WTC11 (cell line): ENCODE results near the gene LIN28B. TPM values are rescaled to one million over a fixed set of nuclear protein-coding genes. Genes with fewer than 3 reads are reported as not detected.

ENCODE experiments used
- ATAC-seq: fragments of 200-7000 bp; cut with Tn5 transposase; 2 replicates; pipeline ENCODE4 v1.10.0; 2021; ENCODE audit warnings: mild to moderate bottlenecking, moderate library complexity
- CTCF ChIA-PET: fragments of 300-600 bp; sonication (Branson Sonifier 250); formaldehyde crosslinking; loops from one replicate; lab custom pipeline; 2021; ENCODE audit warnings: antibody characterized with exemption; lab: Charles Lee
- POLR2A ChIA-PET: fragments of 350-600 bp; sonication (Branson Sonifier 250); formaldehyde crosslinking; loops from one replicate; lab custom pipeline; 2021; ENCODE audit warnings: antibody characterized with exemption; lab: Charles Lee
- DNase-seq: peaks from one replicate; pipeline ENCODE4 v3.0.0; 2021; ENCODE audit warnings: low spot score
- H3K27ac Mint-ChIP-seq: 2 replicates; pipeline ENCODE4 v1.8.0; 2021; ENCODE audit warnings: mixed read lengths
- H3K27me3 Mint-ChIP-seq: 2 replicates; pipeline ENCODE4 v1.8.0; 2021; ENCODE audit warnings: low read depth, mild to moderate bottlenecking, moderate library complexity, mixed read lengths
- H3K36me3 Mint-ChIP-seq: 2 replicates; pipeline ENCODE4 v1.8.0; 2021; ENCODE audit warnings: mixed read lengths
- H3K4me1 Mint-ChIP-seq: 2 replicates; pipeline ENCODE4 v1.8.0; 2022; ENCODE audit warnings: mixed read lengths
- H3K4me3 Mint-ChIP-seq: 2 replicates; pipeline ENCODE4 v1.8.0; 2021; ENCODE audit warnings: mild to moderate bottlenecking, moderate library complexity, mixed read lengths
- H3K9me3 Mint-ChIP-seq: 2 replicates; pipeline ENCODE4 v1.8.0; 2021; ENCODE audit warnings: mixed read lengths
- CBFB ChIP-seq: sonication (generic); formaldehyde crosslinking; IDR thresholded peaks from 2 replicates; pipeline ENCODE4 v1.8.1; 2022; ENCODE audit warnings: mild to moderate bottlenecking, low read depth, missing genetic modification reagents
- EMX1 ChIP-seq: fragments of 250-450 bp; sonication (Bioruptor Pico); IDR thresholded peaks from 2 replicates; pipeline ENCODE4 v1.8.0; 2021; ENCODE audit warnings: mild to moderate bottlenecking
- ESRRA ChIP-seq: sonication (generic); formaldehyde crosslinking; IDR thresholded peaks from 2 replicates; pipeline ENCODE4 v1.8.1; 2022; ENCODE audit warnings: mild to moderate bottlenecking, missing genetic modification reagents, borderline replicate concordance
- FOXJ3 ChIP-seq: sonication (generic); formaldehyde crosslinking; IDR thresholded peaks from 2 replicates; pipeline ENCODE4 v1.9.0; 2021; ENCODE audit warnings: missing genetic modification reagents, mild to moderate bottlenecking, borderline replicate concordance
- FOXP1 ChIP-seq: sonication (generic); formaldehyde crosslinking; IDR thresholded peaks from 2 replicates; pipeline ENCODE4 v1.8.0; 2022; ENCODE audit warnings: missing genetic modification reagents, mild to moderate bottlenecking, moderate library complexity, borderline replicate concordance
- GABPB1 ChIP-seq: sonication (generic); formaldehyde crosslinking; IDR thresholded peaks from 2 replicates; pipeline ENCODE4 v1.8.1; 2023; ENCODE audit warnings: mild to moderate bottlenecking, missing genetic modification reagents
- HMGA2 ChIP-seq: fragments of 250-450 bp; sonication (Bioruptor Pico); IDR thresholded peaks from 2 replicates; pipeline ENCODE4 v1.4.0; 2021; ENCODE audit warnings: mild to moderate bottlenecking, moderate library complexity
- PRDM15 ChIP-seq: sonication (generic); formaldehyde crosslinking; IDR thresholded peaks from 2 replicates; pipeline ENCODE4 v1.8.0; 2022; ENCODE audit warnings: missing genetic modification reagents
- SMAD4 ChIP-seq: sonication (generic); formaldehyde crosslinking; IDR thresholded peaks from 2 replicates; pipeline ENCODE4 v1.8.0; 2022; ENCODE audit warnings: mild to moderate bottlenecking, missing genetic modification reagents
- TP53 ChIP-seq: sonication (generic); formaldehyde crosslinking; IDR thresholded peaks from 2 replicates; pipeline ENCODE4 v1.8.1; 2023; ENCODE audit warnings: mild to moderate bottlenecking, missing genetic modification reagents
- USF2 ChIP-seq: sonication (generic); formaldehyde crosslinking; IDR thresholded peaks from 2 replicates; pipeline ENCODE4 v1.8.1; 2023; ENCODE audit warnings: mild to moderate bottlenecking, missing genetic modification reagents, moderate library complexity
- ZBTB21 ChIP-seq: sonication (generic); formaldehyde crosslinking; IDR thresholded peaks from 2 replicates; pipeline ENCODE4 v1.8.1; 2023; ENCODE audit warnings: mild to moderate bottlenecking, missing genetic modification reagents, borderline replicate concordance
- ZNF138 ChIP-seq: sonication (generic); formaldehyde crosslinking; conservative IDR thresholded peaks from 2 replicates; pipeline ENCODE4 v1.8.1; 2022; ENCODE audit warnings: mild to moderate bottlenecking, moderate library complexity, missing genetic modification reagents
- ZNF317 ChIP-seq: sonication (generic); formaldehyde crosslinking; IDR thresholded peaks from 2 replicates; pipeline ENCODE4 v1.8.1; 2023; ENCODE audit warnings: low read depth, mild to moderate bottlenecking, moderate library complexity, missing genetic modification reagents, borderline replicate concordance
- ZNF396 ChIP-seq: fragments of 250-450 bp; sonication (Bioruptor Pico); IDR thresholded peaks from 2 replicates; pipeline ENCODE4 v1.8.0; 2021; ENCODE audit warnings: mild to moderate bottlenecking, moderate library complexity, borderline replicate concordance
- ZNF416 ChIP-seq: fragments of 250-450 bp; sonication (Bioruptor Pico); IDR thresholded peaks from 2 replicates; pipeline ENCODE4 v1.9.0; 2021; ENCODE audit warnings: mild to moderate bottlenecking, inconsistent platforms
- ZNF423 ChIP-seq: fragments of 250-450 bp; sonication (Bioruptor Pico); IDR thresholded peaks from 2 replicates; pipeline ENCODE4 v2.1.2; 2022; ENCODE audit warnings: mild to moderate bottlenecking, moderate library complexity
- total RNA-seq: library from RNA; stranded (reverse); gene quantifications from 3 replicates; pipeline ENCODE4 v1.2.3, GENCODE V29; 2021
- TF ChIP-seq, protein P1 (sequence below): sonication (generic); formaldehyde crosslinking; IDR thresholded peaks from 2 replicates; pipeline ENCODE4 v1.8.1; 2023; ENCODE audit warnings: mild to moderate bottlenecking, missing genetic modification reagents, moderate library complexity
- TF ChIP-seq, protein P2 (sequence below): fragments of 250-450 bp; sonication (Bioruptor Pico); IDR thresholded peaks from 2 replicates; pipeline ENCODE4 v1.9.0; 2021; ENCODE audit warnings: mild to moderate bottlenecking
- TF ChIP-seq, protein P3 (sequence below): sonication (generic); formaldehyde crosslinking; IDR thresholded peaks from 2 replicates; pipeline ENCODE4 v1.8.0; 2022; ENCODE audit warnings: mild to moderate bottlenecking, missing genetic modification reagents
- TF ChIP-seq, protein P4 (sequence below): fragments of 200-600 bp; IDR thresholded peaks from 2 replicates; pipeline ENCODE4 v1.8.0; 2022; ENCODE audit warnings: antibody characterized with exemption
- TF ChIP-seq, protein P5 (sequence below): fragments of 250-450 bp; sonication (Bioruptor Pico); IDR thresholded peaks from 2 replicates; pipeline ENCODE4 v1.9.0; 2021; ENCODE audit warnings: mild to moderate bottlenecking

The LIN28B gene
- total RNA-seq, 1 experiment from 2014 or later = 73.4 TPM

- H3K27ac Mint-ChIP-seq = no peak overlapping the region
- H3K27me3 Mint-ChIP-seq = no peaks in the 10 kb centered on the region
- H3K36me3 Mint-ChIP-seq = peaks cover 10% of the 10 kb centered on the region
- no peak overlapping the region for H3K4me3 Mint-ChIP-seq
- H3K9me3 Mint-ChIP-seq = peaks cover 4% of the 10 kb centered on the region
- CTCF ChIA-PET = no interaction called here
- POLR2A ChIA-PET = no interaction called here
- no peak for TF ChIP-seq ZNF396 (CRISPR knock-in tag)
- TF ChIP-seq ZNF423 = no peak
- TF ChIP-seq, protein P1, sequence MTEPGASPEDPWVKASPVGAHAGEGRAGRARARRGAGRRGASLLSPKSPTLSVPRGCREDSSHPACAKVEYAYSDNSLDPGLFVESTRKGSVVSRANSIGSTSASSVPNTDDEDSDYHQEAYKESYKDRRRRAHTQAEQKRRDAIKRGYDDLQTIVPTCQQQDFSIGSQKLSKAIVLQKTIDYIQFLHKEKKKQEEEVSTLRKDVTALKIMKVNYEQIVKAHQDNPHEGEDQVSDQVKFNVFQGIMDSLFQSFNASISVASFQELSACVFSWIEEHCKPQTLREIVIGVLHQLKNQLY (CRISPR knock-in tag) = no peak
- TF ChIP-seq EMX1 (CRISPR knock-in tag) = no peak
- TF ChIP-seq ZBTB21 = no peak
- no peak for TF ChIP-seq ZNF416
- TF ChIP-seq FOXP1 (CRISPR knock-in tag) = no peak
- TF ChIP-seq, protein P2, sequence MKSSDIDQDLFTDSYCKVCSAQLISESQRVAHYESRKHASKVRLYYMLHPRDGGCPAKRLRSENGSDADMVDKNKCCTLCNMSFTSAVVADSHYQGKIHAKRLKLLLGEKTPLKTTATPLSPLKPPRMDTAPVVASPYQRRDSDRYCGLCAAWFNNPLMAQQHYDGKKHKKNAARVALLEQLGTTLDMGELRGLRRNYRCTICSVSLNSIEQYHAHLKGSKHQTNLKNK (CRISPR knock-in tag) = no peak
- TF ChIP-seq, protein P3, sequence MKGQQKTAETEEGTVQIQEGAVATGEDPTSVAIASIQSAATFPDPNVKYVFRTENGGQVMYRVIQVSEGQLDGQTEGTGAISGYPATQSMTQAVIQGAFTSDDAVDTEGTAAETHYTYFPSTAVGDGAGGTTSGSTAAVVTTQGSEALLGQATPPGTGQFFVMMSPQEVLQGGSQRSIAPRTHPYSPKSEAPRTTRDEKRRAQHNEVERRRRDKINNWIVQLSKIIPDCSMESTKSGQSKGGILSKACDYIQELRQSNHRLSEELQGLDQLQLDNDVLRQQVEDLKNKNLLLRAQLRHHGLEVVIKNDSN (CRISPR knock-in tag) = no peak
- no peak for TF ChIP-seq TP53 (CRISPR knock-in tag)
- TF ChIP-seq SMAD4 (CRISPR knock-in tag) = no peak
- peaks cover 28% of the 10 kb centered on the region for H3K4me1 Mint-ChIP-seq
- no peak for ATAC-seq
- no peak for DNase-seq
Observed at GRCh38 chr6:105045526-105045925, 88.6 kb downstream of the LIN28B start.

- no peaks in the 10 kb centered on the region for H3K9me3 Mint-ChIP-seq
- CTCF ChIA-PET = no interaction called here
- DNase-seq (no peak), ATAC-seq (no peak)
- H3K4me3 Mint-ChIP-seq = no peak overlapping the region
- H3K36me3 Mint-ChIP-seq = peaks cover 18% of the 10 kb centered on the region
- POLR2A ChIA-PET = no interaction called here
- peaks cover 40% of the 10 kb centered on the region for H3K4me1 Mint-ChIP-seq
- no peak overlapping the region for H3K27ac Mint-ChIP-seq
- no peaks in the 10 kb centered on the region for H3K27me3 Mint-ChIP-seq
- TF ChIP-seq, protein P3 (CRISPR knock-in tag) = no peak
- TF ChIP-seq HMGA2 (no peak), ZNF138 (CRISPR knock-in tag) (no peak), GABPB1 (no peak), CBFB (CRISPR knock-in tag) (no peak), ESRRA (CRISPR knock-in tag) (no peak), FOXJ3 (no peak), USF2 (no peak), PRDM15 (CRISPR knock-in tag) (no peak), ZNF317 (CRISPR knock-in tag) (no peak)
- TF ChIP-seq, protein P2 (CRISPR knock-in tag) = no peak
- TF ChIP-seq, protein P4, sequence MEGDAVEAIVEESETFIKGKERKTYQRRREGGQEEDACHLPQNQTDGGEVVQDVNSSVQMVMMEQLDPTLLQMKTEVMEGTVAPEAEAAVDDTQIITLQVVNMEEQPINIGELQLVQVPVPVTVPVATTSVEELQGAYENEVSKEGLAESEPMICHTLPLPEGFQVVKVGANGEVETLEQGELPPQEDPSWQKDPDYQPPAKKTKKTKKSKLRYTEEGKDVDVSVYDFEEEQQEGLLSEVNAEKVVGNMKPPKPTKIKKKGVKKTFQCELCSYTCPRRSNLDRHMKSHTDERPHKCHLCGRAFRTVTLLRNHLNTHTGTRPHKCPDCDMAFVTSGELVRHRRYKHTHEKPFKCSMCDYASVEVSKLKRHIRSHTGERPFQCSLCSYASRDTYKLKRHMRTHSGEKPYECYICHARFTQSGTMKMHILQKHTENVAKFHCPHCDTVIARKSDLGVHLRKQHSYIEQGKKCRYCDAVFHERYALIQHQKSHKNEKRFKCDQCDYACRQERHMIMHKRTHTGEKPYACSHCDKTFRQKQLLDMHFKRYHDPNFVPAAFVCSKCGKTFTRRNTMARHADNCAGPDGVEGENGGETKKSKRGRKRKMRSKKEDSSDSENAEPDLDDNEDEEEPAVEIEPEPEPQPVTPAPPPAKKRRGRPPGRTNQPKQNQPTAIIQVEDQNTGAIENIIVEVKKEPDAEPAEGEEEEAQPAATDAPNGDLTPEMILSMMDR = no peak
- TF ChIP-seq, protein P5, sequence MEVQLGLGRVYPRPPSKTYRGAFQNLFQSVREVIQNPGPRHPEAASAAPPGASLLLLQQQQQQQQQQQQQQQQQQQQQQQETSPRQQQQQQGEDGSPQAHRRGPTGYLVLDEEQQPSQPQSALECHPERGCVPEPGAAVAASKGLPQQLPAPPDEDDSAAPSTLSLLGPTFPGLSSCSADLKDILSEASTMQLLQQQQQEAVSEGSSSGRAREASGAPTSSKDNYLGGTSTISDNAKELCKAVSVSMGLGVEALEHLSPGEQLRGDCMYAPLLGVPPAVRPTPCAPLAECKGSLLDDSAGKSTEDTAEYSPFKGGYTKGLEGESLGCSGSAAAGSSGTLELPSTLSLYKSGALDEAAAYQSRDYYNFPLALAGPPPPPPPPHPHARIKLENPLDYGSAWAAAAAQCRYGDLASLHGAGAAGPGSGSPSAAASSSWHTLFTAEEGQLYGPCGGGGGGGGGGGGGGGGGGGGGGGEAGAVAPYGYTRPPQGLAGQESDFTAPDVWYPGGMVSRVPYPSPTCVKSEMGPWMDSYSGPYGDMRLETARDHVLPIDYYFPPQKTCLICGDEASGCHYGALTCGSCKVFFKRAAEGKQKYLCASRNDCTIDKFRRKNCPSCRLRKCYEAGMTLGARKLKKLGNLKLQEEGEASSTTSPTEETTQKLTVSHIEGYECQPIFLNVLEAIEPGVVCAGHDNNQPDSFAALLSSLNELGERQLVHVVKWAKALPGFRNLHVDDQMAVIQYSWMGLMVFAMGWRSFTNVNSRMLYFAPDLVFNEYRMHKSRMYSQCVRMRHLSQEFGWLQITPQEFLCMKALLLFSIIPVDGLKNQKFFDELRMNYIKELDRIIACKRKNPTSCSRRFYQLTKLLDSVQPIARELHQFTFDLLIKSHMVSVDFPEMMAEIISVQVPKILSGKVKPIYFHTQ (CRISPR knock-in tag) = no peak
Observed at GRCh38 chr6:105051941-105052471, 95.1 kb downstream of the LIN28B start.
